Measurements from ENCODE around the gene GLI2. TPM values are rescaled to one million over a fixed set of nuclear protein-coding genes. Genes with fewer than 3 reads are reported as not detected.

GLI2 gene
- total and polyA plus RNA-seq, 9 of the 15 experiments (the other 6 are each of a cell fraction or from before 2014, with no cell fraction given), result 0.24 TPM; not detected in 8

GRCh38 chr2:120738786-120739437 is 3.2 kb downstream of the GLI2 start (continued):
- TF ChIP-seq ZNF445 (CRISPR knock-in tag; IDR thresholded peaks at IDR 0.05; ENCODE audit: low read depth), result no peak
- TF ChIP-seq, protein P1, sequence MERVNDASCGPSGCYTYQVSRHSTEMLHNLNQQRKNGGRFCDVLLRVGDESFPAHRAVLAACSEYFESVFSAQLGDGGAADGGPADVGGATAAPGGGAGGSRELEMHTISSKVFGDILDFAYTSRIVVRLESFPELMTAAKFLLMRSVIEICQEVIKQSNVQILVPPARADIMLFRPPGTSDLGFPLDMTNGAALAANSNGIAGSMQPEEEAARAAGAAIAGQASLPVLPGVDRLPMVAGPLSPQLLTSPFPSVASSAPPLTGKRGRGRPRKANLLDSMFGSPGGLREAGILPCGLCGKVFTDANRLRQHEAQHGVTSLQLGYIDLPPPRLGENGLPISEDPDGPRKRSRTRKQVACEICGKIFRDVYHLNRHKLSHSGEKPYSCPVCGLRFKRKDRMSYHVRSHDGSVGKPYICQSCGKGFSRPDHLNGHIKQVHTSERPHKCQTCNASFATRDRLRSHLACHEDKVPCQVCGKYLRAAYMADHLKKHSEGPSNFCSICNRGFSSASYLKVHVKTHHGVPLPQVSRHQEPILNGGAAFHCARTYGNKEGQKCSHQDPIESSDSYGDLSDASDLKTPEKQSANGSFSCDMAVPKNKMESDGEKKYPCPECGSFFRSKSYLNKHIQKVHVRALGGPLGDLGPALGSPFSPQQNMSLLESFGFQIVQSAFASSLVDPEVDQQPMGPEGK (CRISPR knock-in tag; IDR thresholded peaks at IDR 0.05; ENCODE audit: borderline replicate concordance), result no peak

DNA sequence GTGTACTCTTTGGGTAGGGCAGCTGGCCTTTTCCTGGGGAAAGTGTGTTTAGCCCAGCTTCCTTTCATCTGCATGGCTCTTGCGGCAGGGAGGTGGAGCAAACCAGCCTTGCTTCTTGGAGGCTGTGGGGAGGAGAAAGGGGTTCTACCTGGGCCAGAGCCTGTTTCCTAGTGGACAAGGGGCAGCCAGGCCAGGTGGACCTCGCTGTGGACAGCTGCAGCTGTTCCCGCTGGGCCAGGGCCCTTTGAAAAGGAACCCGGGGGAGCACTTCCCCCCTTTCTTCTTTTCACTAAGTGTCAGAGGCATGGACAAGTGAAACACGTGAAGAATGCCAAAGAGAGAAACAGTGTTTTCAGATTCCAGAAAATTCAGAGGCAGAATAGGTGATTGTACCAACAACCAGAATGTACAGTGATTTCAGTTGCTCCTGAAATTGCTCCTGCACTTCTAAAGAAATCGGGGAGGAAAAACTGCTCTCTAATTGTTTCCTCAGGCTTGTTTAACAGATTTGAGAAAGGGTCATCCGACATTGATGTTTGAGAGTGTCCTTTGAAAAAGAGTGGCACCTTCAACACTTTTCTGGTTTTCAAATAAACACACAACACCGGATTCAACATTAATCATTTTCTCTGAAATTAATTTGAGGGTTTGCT is 3.9 kb downstream of the GLI2 start:
- ATAC-seq (no peak), DNase-seq (ENCODE audit: extremely low read depth in 1 of 4, low spot score in 3 of 4) (no peak), FAIRE-seq (no peak)
- TF ChIP-seq, protein P2, sequence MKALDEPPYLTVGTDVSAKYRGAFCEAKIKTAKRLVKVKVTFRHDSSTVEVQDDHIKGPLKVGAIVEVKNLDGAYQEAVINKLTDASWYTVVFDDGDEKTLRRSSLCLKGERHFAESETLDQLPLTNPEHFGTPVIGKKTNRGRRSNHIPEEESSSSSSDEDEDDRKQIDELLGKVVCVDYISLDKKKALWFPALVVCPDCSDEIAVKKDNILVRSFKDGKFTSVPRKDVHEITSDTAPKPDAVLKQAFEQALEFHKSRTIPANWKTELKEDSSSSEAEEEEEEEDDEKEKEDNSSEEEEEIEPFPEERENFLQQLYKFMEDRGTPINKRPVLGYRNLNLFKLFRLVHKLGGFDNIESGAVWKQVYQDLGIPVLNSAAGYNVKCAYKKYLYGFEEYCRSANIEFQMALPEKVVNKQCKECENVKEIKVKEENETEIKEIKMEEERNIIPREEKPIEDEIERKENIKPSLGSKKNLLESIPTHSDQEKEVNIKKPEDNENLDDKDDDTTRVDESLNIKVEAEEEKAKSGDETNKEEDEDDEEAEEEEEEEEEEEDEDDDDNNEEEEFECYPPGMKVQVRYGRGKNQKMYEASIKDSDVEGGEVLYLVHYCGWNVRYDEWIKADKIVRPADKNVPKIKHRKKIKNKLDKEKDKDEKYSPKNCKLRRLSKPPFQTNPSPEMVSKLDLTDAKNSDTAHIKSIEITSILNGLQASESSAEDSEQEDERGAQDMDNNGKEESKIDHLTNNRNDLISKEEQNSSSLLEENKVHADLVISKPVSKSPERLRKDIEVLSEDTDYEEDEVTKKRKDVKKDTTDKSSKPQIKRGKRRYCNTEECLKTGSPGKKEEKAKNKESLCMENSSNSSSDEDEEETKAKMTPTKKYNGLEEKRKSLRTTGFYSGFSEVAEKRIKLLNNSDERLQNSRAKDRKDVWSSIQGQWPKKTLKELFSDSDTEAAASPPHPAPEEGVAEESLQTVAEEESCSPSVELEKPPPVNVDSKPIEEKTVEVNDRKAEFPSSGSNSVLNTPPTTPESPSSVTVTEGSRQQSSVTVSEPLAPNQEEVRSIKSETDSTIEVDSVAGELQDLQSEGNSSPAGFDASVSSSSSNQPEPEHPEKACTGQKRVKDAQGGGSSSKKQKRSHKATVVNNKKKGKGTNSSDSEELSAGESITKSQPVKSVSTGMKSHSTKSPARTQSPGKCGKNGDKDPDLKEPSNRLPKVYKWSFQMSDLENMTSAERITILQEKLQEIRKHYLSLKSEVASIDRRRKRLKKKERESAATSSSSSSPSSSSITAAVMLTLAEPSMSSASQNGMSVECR (CRISPR knock-in tag; IDR thresholded peaks at IDR 0.05), result no peak
- TF ChIP-seq ZBED1 (IDR thresholded peaks at IDR 0.05), result no peak
- no peak for TF ChIP-seq CREBBP (IDR thresholded peaks at IDR 0.05; ENCODE audit: low read depth, low read length)
- no peak for TF ChIP-seq STAT6 (CRISPR knock-in tag; IDR thresholded peaks at IDR 0.05)
- intact Hi-C loops (cut with micrococcal nuclease) (no loop called here), in situ Hi-C loops (cut with MboI) (no loop called here)
- H3K27me3 ChIP-seq (ENCODE audit: control insufficient read depth in 2 of 2, insufficient read depth in 2 of 2, low read length in 2 of 2), result peaks cover 54 to 75% of the 10 kb centered on the region in 2 experiments; a peak in 4 of 5 replicates
- POLR2A ChIA-PET, result interaction anchor here (0.6 kb wide), 1 partner anchor 54 kb away, joined by 3 read pairs; no protein-coding TSS in a partner anchor
- BruUV-seq (replicated peaks), result no TSS peak
- no peak overlapping the region for H3K9ac ChIP-seq (ENCODE audit: insufficient read depth in 1 of 2, low read depth in 2 of 2, low read length in 2 of 2)
- no peak overlapping the region for H3K4me3 ChIP-seq
- H3K79me2 ChIP-seq (ENCODE audit: control insufficient read depth, insufficient read depth, low read length), result no peaks in the 10 kb centered on the region
- CTCF ChIA-PET (ENCODE audit: low intra/inter-chr PET ratio), result no interaction called here
- peaks cover 0 to 16% of the 10 kb centered on the region in 2 experiments; a peak in 1 of 5 replicates for H3K4me1 ChIP-seq (replicated peaks in 1 of 2; ENCODE audit: control insufficient read depth in 2 of 2, insufficient read depth in 2 of 2, low read length in 2 of 2)
- no peaks in the 10 kb centered on the region for H3K9me1 ChIP-seq (ENCODE audit: control insufficient read depth, insufficient read depth, low read length)
- no peak overlapping the region for H2AFZ ChIP-seq (ENCODE audit: low read depth, low read length)
- no peaks in the 10 kb centered on the region for H3K9me3 ChIP-seq (replicated peaks; ENCODE audit: control insufficient read depth, insufficient read depth, low read depth, low read length)
- no peak overlapping the region for H3K4me2 ChIP-seq (ENCODE audit: insufficient read depth, low read length)
- no peak overlapping the region for H3K27ac ChIP-seq (ENCODE audit: extremely low read depth, low read depth, low read length)
- H4K20me1 ChIP-seq (replicated peaks; ENCODE audit: control insufficient read depth, insufficient read depth, low read length), result no peaks in the 10 kb centered on the region; the same call in 1 of the 2 replicates
- 0% methylated on average over 7 of the region's 8 CpGs for WGBS (ENCODE audit: insufficient coverage, low coverage, missing lambda C conversion rate)
- H3K36me3 ChIP-seq (ENCODE audit: control insufficient read depth, insufficient read depth, low read length), result no peaks in the 10 kb centered on the region

Measured in K562 (cell line).